GM03348 (cell line): Measurements from ENCODE around the gene TLR5.
A peak's percentile ranks its signal among the peaks of the same experiment; 100 is the strongest.
"Not testable (repeated sequence)": the region's sequence is repeated elsewhere in the genome, so short reads cannot be mapped to it uniquely, and the experiment has no call there.

Experiments
- DNase-seq: peaks from one replicate; pipeline ENCODE4 v3.0.0; 2012; ENCODE audit warnings: low spot score

The TLR5 gene

GRCh38 chr1:223142795-223143536 is at the start of gene TLR5:
TLR5 (minus strand) TSS chr1:223143248; CDS start chr1:223113031, 30,217 bp downstream.
- DNase-seq: peak; percentile 93

GRCh38 chr1:223189903-223190724 is 47.1 kb upstream of the TLR5 start:
- DNase-seq: peak; percentile 80

GRCh38 chr1:223189525-223189902 is 46.5 kb upstream of the TLR5 start:
- DNase-seq: no peak

GRCh38 chr1:223188618-223189356 is 45.7 kb upstream of the TLR5 start:
- DNase-seq: no peak

GRCh38 chr1:223186800-223187199 is 43.8 kb upstream of the TLR5 start:
- DNase-seq: no peak

GRCh38 chr1:223183268-223183862 is 40.3 kb upstream of the TLR5 start:
- peak; percentile 42 for DNase-seq

GRCh38 chr1:223180731-223181321 is 37.8 kb upstream of the TLR5 start:
- DNase-seq: peak; percentile 72

GRCh38 chr1:223179786-223180185 is 36.7 kb upstream of the TLR5 start:
- no peak for DNase-seq

- no peak for DNase-seq
Measured at GRCh38 chr1:223179280-223179679, 36.2 kb upstream of the TLR5 start.

GRCh38 chr1:223177681-223178080 is 34.6 kb upstream of the TLR5 start:
- no peak for DNase-seq

GRCh38 chr1:223176437-223176836 is 33.4 kb upstream of the TLR5 start:
- DNase-seq: no peak

GRCh38 chr1:223175633-223176032 is 32.6 kb upstream of the TLR5 start:
- no peak for DNase-seq

GRCh38 chr1:223175032-223175431 is 32.0 kb upstream of the TLR5 start:
- no peak for DNase-seq

GRCh38 chr1:223169458-223169857 is 26.4 kb upstream of the TLR5 start:
- DNase-seq: not testable (repeated sequence)

GRCh38 chr1:223161321-223161720 is 18.3 kb upstream of the TLR5 start:
- DNase-seq: no peak

GRCh38 chr1:223156343-223156742 is 13.3 kb upstream of the TLR5 start:
- DNase-seq: no peak

GRCh38 chr1:223155153-223155552 is 12.1 kb upstream of the TLR5 start:
- DNase-seq: no peak

GRCh38 chr1:223153177-223154119 is 10.4 kb upstream of the TLR5 start:
- DNase-seq: no peak

GRCh38 chr1:223152399-223152798 is 9.4 kb upstream of the TLR5 start:
- no peak for DNase-seq

- no peak for DNase-seq
Measured at GRCh38 chr1:223150443-223150842, 7.4 kb upstream of the TLR5 start.

- DNase-seq: no peak
Measured at GRCh38 chr1:223147873-223148272, 4.8 kb upstream of the TLR5 start.
